Endothelial cell (in vitro differentiated cells): ENCODE data around the gene MXI1. TPM values are rescaled to one million over a fixed set of nuclear protein-coding genes. Genes with fewer than 3 reads are reported as not detected.

Experiments used
- DNase-seq: peaks from one replicate; pipeline ENCODE4 v3.0.0; 2021; ENCODE audit warnings: low spot score
- H3K27ac Mint-ChIP-seq: one replicate; pipeline ENCODE4 v1.8.0; 2021; ENCODE audit warnings: mixed read lengths, inconsistent platforms; ENCODE audit not compliant: unreplicated experiment
- H3K27me3 Mint-ChIP-seq: one replicate; pipeline ENCODE4 v1.8.0; 2021; ENCODE audit warnings: mild to moderate bottlenecking, moderate library complexity, mixed read lengths, inconsistent platforms; ENCODE audit not compliant: unreplicated experiment
- H3K36me3 Mint-ChIP-seq: one replicate; pipeline ENCODE4 v1.8.0; 2021; ENCODE audit warnings: mild to moderate bottlenecking, low read depth, mixed read lengths, inconsistent platforms; ENCODE audit not compliant: unreplicated experiment
- H3K4me1 Mint-ChIP-seq: one replicate; pipeline ENCODE4 v1.8.0; 2021; ENCODE audit warnings: mild to moderate bottlenecking, mixed read lengths, inconsistent platforms; ENCODE audit not compliant: unreplicated experiment
- H3K4me3 Mint-ChIP-seq: one replicate; pipeline ENCODE4 v1.8.0; 2021; ENCODE audit warnings: mild to moderate bottlenecking, mixed read lengths, inconsistent platforms; ENCODE audit not compliant: unreplicated experiment
- H3K9me3 Mint-ChIP-seq: one replicate; pipeline ENCODE4 v1.8.0; 2021; ENCODE audit warnings: mixed read lengths, inconsistent platforms; ENCODE audit not compliant: unreplicated experiment
- total RNA-seq: library from RNA; stranded (reverse); fragmentation: NEBNext Ultra II Directional; extraction: Animal tissue kit (Norgen Biotek cat#: 25700); gene quantifications from one replicate; pipeline ENCODE4 v1.2.1, GENCODE V29; 2021; ENCODE audit not compliant: unreplicated experiment
- TF ChIP-seq, protein P1 (sequence below): fragments of 200-600 bp; sonication (generic); IDR thresholded peaks from one replicate; pipeline ENCODE4 v1.5.0; 2021; ENCODE audit warnings: antibody characterized with exemption; ENCODE audit not compliant: unreplicated experiment

MXI1 gene
- total RNA-seq, 1 donor from 2014 or later: 10.3 TPM

DNA sequence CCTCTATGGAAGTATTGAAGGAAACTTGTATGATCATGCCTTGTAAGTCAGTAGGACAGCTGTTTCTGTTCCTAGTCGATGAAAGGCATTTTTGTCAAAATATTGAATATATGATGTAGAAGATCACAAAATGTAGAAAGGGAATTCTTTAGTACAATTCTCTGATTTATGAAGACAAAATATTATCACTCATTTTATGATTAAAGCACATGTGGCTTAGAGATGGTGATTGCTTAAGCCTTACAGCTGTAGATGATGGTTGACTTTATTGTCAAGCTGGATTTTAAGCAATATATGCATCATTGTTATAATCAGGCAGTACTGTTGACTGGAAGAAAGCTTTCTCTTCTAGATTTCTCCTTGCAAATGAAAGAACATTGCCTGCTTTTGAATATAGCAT lies 26.4 kb downstream of the MXI1 start:
- no peak for DNase-seq
- Mint-ChIP-seq H3K4me1 (no peaks in the 10 kb centered on the region), H3K36me3 (peaks cover 4% of the 10 kb centered on the region), H3K4me3 (no peak overlapping the region), H3K27ac (no peak overlapping the region), H3K9me3 (no peaks in the 10 kb centered on the region), H3K27me3 (no peaks in the 10 kb centered on the region)
- TF ChIP-seq, protein P1, sequence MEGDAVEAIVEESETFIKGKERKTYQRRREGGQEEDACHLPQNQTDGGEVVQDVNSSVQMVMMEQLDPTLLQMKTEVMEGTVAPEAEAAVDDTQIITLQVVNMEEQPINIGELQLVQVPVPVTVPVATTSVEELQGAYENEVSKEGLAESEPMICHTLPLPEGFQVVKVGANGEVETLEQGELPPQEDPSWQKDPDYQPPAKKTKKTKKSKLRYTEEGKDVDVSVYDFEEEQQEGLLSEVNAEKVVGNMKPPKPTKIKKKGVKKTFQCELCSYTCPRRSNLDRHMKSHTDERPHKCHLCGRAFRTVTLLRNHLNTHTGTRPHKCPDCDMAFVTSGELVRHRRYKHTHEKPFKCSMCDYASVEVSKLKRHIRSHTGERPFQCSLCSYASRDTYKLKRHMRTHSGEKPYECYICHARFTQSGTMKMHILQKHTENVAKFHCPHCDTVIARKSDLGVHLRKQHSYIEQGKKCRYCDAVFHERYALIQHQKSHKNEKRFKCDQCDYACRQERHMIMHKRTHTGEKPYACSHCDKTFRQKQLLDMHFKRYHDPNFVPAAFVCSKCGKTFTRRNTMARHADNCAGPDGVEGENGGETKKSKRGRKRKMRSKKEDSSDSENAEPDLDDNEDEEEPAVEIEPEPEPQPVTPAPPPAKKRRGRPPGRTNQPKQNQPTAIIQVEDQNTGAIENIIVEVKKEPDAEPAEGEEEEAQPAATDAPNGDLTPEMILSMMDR: no peak

DNA sequence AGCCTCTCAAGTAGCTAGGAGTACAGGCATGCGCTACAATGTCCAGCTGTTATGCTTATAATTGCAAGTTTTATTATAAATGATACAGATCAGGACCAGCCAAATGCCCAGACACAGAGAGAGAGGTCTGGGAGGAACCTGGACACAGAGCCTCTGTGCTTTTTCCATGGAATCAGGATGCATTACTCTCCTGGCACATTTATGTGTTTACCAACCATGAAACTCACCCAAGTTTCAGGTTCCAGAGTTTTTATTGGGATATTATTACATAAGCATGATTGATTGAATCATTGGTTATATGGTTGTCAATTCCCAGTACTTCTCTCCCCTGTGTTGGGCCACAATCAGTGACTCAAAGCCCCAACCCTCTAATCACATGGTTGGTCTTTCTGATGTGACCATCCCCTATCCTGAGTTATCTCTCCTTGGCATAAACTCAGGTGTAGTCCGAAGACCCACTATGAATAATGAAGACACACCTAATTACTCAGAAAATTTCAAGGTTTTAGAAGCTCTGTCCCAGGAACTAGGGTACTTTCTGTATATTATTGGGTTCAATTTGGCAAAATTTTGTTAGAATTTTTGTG lies 30.6 kb downstream of the MXI1 start:
- no peaks in the 10 kb centered on the region for H3K27me3 Mint-ChIP-seq
- no peak overlapping the region for H3K27ac Mint-ChIP-seq
- no peak for DNase-seq
- no peaks in the 10 kb centered on the region for H3K4me1 Mint-ChIP-seq
- no peaks in the 10 kb centered on the region for H3K9me3 Mint-ChIP-seq
- TF ChIP-seq, protein P1: no peak
- H3K36me3 Mint-ChIP-seq: no peaks in the 10 kb centered on the region
- H3K4me3 Mint-ChIP-seq: no peak overlapping the region

DNA sequence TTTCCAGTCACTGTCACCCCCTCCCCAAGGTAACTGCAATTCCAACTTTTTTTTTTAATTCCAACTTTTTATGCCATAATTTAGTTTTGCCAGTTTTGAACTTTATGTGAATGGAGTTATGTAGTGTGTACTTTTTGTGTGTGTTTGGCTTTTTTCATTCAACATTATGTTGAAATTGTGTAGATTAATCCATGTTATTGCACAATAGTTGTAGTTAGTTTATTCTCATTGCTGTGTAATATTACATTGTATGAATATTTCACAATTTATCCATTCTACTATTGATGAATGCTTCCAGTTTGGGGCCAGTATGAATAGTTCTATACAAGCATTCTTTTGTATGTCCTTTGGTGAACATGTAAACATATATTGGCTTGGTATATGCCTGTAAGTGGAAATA lies 32.5 kb downstream of the MXI1 start:
- Mint-ChIP-seq H3K9me3 (no peaks in the 10 kb centered on the region), H3K27me3 (no peaks in the 10 kb centered on the region), H3K4me3 (no peak overlapping the region), H3K4me1 (no peaks in the 10 kb centered on the region), H3K27ac (no peak overlapping the region), H3K36me3 (no peaks in the 10 kb centered on the region)
- DNase-seq: no peak
- TF ChIP-seq, protein P1: no peak

DNA sequence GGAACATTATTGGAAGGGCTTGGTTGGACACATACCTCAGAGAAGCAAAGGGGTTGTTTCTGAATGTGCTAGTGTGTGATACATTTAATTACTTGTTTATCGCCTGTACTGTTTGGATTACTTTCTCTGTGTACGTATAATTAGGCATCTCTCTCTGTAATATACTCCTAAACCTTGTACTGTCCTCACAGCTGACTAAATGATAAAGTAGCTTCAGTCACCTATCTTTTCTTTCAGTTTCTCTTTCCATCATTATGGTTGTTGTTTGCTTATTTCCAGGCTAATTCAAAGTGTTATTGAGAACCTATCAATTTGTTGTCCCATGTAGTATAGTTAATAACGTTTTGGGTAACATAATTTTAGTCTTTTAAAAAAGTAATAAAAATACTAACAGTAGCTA lies 34.0 kb downstream of the MXI1 start:
- no peaks in the 10 kb centered on the region for H3K4me1 Mint-ChIP-seq
- DNase-seq: no peak
- no peaks in the 10 kb centered on the region for H3K36me3 Mint-ChIP-seq
- H3K4me3 Mint-ChIP-seq: no peak overlapping the region
- H3K27ac Mint-ChIP-seq: no peak overlapping the region
- no peaks in the 10 kb centered on the region for H3K9me3 Mint-ChIP-seq
- no peaks in the 10 kb centered on the region for H3K27me3 Mint-ChIP-seq
- TF ChIP-seq, protein P1: no peak

DNA sequence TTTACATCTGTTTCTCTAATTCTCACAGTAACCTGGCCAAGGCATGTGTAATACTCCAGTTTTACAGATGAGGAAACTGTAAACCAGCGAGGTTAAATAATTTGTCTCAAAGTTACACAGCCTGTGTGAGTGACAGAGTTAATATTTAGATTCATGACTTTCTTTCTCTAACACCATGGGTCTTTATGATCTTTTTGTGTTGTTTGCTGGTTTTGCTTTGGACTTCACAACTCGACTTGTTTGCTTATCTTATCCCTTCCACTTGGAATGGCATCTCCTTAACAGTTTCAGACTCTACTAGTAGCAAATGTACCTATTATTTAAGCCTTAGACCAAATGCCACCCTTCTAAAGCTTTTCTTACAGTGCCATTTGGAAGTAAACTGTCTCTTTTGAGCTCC lies 34.4 kb downstream of the MXI1 start:
- Mint-ChIP-seq H3K27me3 (no peaks in the 10 kb centered on the region), H3K27ac (no peak overlapping the region), H3K4me1 (no peaks in the 10 kb centered on the region), H3K4me3 (no peak overlapping the region), H3K36me3 (no peaks in the 10 kb centered on the region), H3K9me3 (no peaks in the 10 kb centered on the region)
- no peak for DNase-seq
- TF ChIP-seq, protein P1: no peak
